Stimulated activated CD4-positive, alpha-beta T cell treated with anti-CD3 and anti-CD28 coated beads, Interleukin-15, amount 100 ng/mL, for 48 hours (primary cell): ENCODE data around the gene ARPC3.
"Not testable (repeated sequence)": the region's sequence is repeated elsewhere in the genome, so short reads cannot be mapped to it uniquely, and the experiment has no call there.

ENCODE experiments used
- DNase-seq, 2 donors: peaks; one replicate each; pipeline ENCODE4 v3.0.0-alpha.2; 2020; ENCODE audit warnings: low read depth in 2 of 2

ARPC3 gene

DNA sequence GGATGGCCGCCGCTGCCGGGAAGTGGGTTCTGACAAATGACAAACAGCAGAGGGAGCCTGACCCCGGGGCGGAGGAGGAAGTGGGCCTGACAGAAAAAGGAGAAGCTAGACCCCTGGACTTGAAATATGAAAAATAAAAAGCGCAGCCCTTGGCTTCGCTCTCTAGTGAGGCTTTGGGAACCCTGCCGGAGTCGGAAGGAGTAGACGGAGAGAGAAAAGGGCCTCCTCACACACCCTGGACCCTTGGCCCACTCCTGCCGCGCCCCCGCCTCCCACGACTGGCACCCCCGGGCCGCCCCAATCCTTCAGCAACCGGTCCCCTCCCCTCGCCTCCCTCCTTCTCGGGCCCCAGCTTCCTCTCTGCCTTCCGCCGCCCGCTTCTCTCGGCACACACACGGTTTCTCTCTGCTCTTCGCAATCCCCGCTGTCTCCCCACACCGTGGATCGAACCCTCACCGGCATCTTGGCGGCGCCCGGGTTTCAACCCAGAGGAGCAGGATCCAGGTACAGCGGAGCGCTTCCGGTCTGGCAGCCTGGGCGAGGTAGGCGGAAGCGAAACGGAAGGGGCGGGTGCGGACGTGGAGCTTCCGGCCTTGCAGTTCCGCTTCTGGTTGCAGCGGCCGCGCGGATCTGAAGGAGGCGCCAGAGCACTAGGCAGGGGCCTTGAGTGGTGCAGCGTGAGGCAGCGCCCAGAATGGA lies at the start of gene ARPC3:
Gene ARPC3 (minus strand): TSS at position 539 of the 699 bp plus-strand sequence. CDS start 77 bp downstream, at position 462.
- DNase-seq, result peak; percentile 92 to 94

DNA sequence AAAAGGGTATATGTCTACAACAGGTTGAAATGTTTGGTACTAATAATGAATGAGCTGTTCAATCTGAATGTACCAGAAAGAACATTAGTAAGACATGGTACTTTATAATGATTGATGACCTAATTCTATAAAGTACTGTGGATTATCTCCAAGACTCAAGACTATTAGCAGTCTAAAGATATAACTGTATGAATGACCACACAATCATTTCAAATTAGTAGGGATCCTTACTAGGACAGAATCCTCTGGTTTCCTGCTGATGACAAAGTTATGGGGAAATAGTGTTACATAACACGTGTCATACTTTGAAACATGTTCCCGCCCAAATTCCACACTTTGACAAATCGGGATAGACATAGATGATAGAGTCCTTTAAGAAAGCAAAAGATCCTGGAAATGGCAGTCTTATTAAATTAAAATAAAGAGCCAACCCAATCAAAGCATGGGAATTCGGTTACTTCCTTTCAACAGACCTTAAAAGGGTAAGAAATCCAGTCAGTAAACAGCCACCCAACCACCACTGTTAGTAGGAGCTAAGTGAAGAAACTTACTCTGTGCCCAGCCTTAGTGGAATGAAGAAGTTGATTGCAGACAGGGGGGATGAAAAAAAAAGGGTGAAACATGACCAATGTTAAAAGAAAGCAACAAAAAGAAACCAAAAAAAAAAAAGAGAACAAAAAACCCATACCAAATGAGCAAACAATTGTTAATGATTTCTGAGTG lies 49.0 kb upstream of the ARPC3 start:
- DNase-seq, result no peak

DNA sequence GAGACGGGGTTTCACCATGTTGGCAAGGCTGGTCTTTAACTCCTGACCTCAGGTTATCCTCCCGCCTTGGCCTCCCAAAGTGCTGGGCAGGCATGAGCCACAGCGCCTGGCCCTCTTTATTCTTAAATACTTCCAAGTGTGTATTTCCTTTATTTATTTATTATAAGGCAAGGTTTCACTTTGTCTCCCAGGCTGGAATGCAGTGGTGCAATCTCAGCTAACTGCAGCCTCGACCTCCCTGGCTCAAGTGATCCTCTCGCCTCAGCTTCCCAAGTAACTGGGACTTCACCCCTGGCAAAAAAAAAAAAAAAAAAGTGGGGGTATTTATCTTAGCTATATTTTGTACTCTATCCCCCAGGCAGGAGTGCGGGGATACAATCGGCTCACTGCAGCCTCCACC lies 25.3 kb upstream of the ARPC3 start:
- no peak for DNase-seq

DNA sequence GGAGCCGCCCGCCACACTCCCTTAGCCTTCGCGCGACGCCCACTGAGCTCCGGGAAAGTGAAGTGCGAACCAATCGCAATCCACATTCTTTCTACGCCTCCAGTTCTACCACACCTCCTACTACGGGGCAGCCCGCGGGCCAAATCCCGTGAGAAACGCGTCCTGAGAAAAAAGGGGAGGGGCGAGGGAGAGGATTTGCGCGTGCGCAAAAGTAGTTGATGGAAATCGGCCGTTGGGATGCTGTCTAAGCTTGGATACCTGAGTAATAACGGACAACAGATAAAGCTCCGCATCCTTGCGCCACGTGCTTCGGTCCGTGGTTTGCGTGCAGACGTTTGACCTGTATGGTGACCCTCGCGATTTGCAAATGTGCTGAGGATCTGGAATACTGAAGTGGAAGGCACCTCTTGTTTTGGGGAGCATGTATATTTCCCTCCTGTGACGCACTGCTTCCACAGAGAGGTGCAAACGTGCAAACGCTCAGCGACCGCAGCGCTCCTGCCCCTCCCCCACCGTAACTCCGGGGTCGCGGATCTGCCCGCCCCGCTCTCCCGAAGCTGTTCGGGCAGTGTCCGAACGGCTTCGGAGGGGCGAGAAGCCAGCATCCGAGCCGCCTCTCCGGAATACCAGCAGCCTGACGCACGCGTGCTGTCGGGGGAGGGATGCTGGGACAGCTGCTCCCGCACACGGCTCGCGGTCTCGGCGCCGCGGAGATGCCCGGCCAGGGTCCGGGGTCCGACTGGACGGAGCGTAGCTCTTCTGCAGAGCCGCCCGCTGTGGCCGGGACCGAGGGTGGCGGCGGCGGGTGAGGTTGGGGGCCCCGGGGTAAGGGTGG lies 18.3 kb upstream of the ARPC3 start, which contains the start of the genes FAM216A and GPN3:
Gene FAM216A (plus strand): TSS at position 632 of the 835 bp plus-strand sequence. CDS start 31 bp downstream, at position 663.
Gene GPN3 (minus strand): TSS at position 44 of the 835 bp plus-strand sequence. CDS start 54 bp downstream, outside the sequence.
- DNase-seq, result peak; percentile 93

DNA sequence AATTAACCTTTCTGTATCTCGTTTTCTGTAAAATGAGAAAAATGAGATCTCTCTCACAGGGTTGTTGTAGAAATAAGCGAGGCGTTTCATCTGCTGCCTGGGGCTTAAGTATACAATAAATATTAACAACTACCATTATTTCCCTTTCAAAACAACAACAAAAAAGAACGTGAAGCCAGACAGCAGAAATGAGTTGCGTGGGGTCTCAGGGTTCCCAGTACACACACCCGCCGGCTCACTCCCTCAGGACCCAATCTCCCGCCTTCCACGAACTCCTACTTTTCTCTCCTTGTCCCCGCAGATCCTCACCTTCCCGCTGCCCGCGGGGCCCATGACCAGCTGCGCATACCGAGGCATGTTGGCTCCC lies 17.7 kb upstream of the ARPC3 start:
- DNase-seq, result no peak

DNA sequence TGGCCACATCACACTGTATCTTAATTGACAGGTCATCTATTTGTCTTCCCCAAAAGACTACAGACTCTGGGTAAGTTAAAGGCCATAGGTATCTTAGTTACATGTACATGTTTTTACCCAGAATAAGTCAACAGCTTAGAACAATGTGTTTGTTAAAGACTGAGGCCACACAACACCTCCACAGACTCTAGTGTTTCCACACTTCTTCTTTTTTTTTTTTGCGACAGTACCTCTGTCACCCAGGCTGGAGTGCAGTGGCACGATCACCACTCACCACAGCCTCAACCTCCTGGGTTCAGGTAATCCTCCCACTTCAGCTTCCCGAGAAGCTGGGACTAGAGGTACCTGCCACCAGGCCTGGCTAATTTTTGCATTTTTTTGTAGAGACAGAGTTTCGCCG lies 16.7 kb upstream of the ARPC3 start:
- no peak for DNase-seq

DNA sequence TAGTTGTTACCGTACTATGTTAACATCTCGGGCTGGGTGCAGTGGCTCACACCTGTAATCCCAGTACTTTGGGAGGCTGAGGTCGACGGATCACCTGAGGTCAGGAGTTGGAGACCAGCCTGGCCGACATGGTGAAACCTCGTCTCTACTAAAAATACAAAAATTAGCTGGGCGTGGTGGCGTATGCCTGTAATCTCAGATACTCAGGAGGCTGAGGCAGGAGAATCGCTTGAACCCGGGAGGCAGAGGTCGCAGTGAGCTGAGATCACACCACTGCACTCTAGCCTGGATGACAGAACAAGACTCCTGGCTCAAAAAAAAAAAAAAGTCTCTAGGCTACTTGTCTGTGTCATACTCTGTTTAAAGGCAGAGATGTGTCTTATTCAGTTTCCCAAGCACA lies 15.6 kb upstream of the ARPC3 start:
- DNase-seq, result not testable (repeated sequence)

DNA sequence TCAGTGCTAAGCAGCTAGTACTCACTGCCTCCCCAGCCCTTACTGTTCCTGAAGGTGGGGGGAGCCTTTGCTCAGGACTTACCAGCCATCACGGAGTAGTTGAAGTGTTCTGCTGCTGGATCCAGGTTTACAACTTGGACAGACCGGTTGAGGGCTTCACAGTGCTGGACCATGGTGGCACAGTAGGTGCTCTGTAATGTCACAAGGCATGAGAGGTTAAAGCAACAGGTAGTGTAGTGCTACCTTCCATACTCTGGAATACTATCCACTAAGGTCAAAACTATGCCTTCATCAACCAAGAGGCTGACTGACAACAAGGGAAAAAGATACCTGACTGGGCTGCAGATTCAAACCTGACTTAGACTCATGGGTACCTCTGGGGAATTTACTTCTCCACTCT lies 14.9 kb upstream of the ARPC3 start:
- DNase-seq, result no peak

DNA sequence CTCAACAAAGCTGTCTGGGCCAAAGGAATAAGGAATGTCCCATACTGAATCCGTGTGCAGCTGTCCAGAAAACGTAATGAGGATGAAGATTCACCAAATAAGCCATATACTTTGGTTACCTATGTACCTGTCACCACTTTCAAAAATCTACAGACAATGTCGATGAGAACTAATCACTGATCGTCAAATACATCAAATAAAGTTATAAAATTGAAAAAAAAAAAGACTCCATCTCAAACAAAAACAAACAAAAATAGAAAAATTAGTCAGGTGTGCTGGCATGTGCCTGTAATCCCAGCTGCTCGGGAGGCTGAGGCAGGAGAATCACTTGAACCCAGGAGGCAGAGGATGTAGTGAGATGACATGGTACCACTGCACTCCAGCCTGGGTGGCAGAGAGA lies 11.1 kb upstream of the ARPC3 start:
- DNase-seq, result not testable (repeated sequence)

DNA sequence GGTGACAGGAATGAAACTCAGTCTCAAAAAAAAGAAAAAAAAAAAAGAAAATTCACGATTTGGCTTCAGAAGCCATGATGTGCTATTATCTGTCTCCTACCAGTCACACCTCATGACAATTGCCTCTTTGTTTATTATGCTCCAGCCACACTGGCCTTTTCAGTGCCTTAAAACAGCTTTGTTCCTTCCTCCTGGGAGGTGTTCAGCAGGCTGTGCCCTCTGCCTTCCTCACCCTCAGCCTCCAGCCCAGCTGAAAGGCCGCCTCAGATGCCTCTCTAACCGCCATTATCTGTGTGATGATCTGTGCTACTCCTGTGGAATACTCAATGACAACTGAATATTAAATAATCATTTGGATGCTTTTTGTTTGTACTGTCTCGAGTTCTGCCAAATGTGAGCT lies 8.6 kb upstream of the ARPC3 start:
- no peak for DNase-seq

DNA sequence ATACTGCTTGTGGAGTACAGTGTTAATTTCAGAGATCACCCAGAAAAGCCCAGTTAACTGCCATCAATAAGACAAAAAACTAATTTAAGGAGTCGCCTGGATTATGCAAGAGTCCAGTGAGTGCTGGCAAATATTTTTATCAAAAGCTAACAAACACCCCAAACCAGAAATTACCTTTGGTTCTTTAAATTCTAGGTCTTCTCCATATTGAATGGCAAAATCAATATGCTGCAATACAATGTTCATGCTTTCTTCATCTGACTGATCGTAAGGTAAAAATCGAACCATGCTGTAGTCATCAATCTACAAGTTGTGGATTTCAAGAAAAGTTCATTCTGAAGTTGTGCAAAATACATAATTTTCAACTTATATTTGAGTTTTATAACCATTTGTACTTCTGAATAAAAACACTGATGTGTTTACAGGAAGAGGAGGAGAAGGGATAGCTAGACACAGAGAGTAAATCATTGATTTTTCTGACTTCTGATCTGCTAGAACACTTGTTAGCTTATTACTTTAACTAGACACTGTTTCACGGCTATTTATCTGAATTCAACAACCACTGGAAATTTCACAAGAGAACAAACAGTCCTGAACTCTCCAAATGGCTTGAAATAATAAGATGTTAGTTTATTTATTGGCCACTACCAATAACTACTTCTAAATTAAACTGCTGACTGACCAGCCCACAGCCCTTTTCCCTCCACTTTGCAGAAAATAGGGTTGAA lies 3.6 kb upstream of the ARPC3 start:
- DNase-seq, result no peak

DNA sequence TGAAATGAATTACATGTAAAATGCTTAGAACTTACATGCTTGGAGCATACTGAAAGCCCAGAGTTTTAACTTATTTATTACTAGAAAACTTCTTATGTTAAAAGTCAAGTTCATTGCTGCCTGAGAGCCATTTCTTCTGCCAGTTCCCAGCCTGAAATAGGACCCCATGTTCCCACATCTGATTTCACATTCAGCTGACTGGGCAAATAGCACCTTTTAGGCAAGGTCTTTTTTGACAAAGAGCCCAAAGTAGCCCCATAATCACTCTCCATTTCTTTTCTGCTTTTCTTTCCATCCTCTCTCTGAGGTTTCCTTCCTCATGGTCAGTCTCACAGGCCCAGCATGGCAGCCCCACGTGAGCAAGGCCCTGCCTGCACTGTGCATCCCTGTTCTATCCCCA lies 1.1 kb upstream of the ARPC3 start:
- DNase-seq, result no peak

DNA sequence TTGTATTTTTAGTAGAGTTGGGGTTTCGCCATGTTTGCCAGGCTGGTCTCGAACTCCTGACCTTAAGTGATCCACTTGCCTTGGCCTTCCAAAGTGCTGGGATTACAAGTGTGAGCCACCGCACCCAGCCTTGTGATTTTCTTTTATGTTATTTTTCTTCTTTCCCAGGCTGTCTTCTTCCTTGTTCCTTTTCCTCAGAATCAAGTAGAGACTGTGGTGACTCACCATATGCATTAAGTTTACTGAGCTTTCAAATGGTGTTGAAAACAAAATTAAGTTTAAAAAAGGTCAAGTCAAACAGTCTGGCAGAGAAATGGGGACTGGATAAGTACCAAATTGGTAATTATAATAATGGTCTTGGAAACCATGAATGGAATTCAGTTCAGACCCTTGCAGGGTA lies 5.7 kb downstream of the ARPC3 start:
- DNase-seq, result no peak

DNA sequence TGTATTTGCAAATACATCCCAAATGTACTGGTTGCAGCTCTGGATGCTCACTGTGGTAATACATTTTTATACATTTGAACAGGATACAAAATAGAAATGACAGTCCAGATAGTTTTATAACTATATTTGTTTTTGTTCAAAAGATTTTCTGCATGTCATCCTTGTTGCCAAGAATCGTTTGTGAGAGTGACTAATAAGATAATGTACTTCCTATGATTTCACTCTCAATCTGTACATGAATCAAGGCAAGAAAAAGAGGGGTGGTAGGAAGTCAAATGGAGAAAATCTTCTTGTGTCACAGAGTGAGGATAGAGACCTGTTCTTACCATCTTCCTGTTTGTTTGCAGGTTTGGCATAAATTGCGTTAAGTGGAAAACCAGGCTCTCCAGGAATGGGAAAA lies 13.9 kb downstream of the ARPC3 start:
- DNase-seq, result no peak

DNA sequence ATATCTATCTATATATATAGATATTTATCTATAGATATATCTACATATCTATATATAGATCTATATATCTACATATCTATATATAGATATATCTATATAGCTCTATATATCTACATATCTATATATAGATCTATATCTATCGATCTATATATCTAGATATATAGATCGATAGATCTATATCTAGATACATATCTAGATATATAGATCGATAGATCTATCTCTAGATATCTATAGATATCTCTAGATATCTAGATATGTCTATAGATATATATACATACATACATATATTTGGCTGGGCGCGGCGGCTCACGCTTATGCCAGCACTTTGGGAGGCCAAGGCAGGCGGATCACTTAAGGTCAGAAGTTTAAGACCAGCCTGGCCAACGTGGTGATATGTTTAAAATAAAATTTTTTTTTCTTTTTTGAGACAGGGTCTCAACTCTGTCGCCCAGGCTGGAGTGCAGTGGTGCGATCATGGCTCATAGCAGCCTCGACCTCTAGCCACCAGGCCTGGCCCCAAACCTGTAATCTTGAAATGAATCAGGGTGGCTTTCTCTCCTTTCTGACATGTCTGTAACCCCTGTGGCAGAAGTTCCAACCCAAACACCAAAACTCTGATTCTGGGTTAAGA lies 18.1 kb downstream of the ARPC3 start:
- DNase-seq, result no peak

DNA sequence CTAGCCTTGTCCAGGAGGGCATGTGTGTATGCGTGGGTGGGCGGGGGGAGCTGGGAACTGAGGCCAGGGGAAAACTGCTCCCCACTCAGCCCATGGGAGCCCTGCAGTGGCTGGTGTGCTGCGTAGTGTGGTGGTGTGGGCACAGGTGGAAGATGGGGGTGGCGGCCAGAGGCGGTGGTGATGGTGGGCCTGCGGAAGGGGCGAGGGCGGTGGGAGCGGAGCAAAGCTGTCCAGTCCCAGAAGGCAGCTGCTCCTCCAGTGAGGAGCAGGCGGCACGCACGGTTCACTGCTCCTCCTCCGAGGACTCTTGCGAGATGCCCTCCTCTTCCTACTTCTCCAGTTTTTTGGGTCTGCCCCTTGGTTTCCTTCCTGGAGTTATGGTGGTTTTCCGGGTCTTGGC lies 20.5 kb downstream of the ARPC3 start:
- DNase-seq, result not testable (repeated sequence)

DNA sequence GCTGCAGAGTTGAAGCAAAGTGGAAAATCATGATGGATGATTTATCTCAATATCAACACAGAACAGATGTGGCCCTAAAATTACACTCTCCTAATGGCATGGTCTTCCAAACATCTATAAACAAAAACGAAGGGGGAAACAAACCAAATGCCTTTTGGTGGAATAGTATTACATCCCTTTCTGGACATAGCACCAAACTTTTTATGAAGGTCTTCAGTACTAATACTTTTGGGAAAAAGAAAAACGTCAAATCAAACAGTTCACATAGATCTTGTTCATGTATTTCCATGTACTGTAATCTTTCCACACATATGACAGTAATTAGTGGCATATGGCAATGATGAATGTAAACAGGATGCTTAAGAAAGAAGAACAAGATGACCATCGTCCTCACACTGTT lies 23.7 kb downstream of the ARPC3 start:
- DNase-seq, result no peak

DNA sequence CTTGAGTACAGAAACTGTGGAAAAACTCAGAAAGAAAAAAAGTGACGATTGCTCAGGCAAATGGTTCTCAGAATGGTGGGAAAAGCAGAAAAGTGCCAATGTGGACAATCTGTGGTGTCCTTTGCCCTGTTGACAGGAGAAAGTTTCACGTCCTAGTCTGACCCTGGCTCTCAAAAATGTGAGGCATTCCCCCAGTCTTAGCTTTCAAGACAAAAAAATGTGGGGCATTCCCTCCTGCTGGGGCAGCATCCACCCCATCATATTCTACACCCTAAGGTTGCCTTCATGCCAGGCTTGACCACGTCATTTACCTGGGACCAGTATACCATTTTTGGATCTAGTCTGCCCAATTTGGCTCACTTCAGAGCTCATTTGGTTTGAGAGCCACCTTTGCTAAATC lies 25.9 kb downstream of the ARPC3 start:
- DNase-seq, result no peak

DNA sequence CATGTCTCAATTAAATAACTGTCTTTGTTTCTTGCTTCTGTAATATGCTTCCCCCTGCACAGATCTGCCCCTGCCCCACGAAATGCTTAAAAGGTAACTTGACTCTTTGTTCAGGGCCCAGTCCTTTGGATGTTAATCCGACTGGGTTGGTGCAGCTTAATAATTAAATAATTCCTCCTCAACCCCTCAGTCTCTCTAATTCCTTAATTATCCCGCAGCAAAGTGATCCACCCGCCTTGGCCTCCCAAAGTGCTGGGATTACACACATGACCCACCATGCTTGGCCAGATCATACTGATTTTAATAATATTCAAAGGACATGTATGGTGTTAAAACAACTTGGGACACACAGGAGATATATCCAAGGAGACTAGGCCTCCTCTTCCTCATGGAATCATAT lies 28.4 kb downstream of the ARPC3 start:
- DNase-seq, result no peak

DNA sequence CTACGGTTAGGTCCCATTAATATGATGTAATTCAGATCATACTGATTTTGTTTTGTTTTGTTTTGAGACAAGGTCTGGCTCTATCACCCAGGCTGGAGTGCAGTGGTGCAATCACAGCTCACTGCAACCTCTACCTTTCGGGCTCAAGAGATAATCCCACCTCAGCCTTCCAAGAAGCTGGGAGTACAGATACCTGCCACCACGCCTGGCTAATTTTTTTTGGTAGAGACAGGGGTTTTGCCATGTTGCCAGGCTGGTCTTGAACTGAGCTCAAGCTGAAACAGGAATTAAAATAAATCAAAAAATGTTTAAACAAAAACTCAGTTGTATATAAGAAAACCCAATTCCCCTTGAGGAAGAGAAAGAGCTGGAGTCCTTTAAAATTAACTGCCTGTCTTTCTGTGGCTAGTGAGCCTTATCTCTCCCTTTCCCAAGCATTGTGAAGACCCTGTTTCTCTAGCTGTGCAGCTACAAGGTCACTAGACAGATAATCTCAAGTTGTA lies 28.9 kb downstream of the ARPC3 start:
- no peak for DNase-seq

DNA sequence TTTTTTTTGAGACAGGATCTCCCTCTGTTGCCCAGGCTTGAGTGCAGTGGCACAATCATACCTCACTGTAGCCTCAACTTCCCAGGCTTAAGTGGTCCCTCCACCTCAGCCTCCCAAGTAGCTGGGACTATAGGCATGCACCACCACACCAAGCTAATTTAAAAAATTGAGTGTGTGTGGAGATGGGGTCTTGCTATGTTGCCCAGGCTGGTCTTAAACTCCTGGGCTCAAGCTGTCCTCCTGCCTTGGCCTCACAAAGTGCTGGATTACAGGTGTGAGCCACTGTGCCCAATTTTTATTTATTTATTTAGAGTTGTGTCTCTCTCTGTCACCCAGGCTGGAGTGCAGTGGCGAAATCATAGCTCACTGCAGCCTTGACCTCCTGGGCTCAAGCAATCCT lies 29.5 kb downstream of the ARPC3 start:
- not testable (repeated sequence) for DNase-seq
